SU-DHL-6 (cell line): ENCODE measurements around the gene SPCS3.

Experiments used
- CTCF ChIP-seq: fragments of 200-600 bp; sonication (generic); IDR thresholded peaks from one replicate; pipeline ENCODE4 v1.5.1; 2017; ENCODE audit warnings: antibody characterized with exemption, mild to moderate bottlenecking, low read length, moderate library complexity; ENCODE audit not compliant: insufficient read depth, poor library complexity, severe bottlenecking
- EZH2phosphoT487 ChIP-seq: fragments of 200-600 bp; sonication (generic), shearing (Covaris generic); conservative IDR thresholded peaks from 2 replicates; pipeline ENCODE4 v1.6.1; 2018; ENCODE audit warnings: mild to moderate bottlenecking, antibody characterized with exemption, low read length, moderate library complexity, mixed read lengths

- TF ChIP-seq EZH2phosphoT487, result no peak
- no peak for TF ChIP-seq CTCF
Observed at GRCh38 chr4:176380352-176381157, 60.8 kb downstream of the SPCS3 start.
